GM21529 (cell line): ENCODE data around the gene AREL1.

Experiments
- ATAC-seq: cut with Tn5 transposase; IDR thresholded peaks from one replicate; pipeline ENCODE4 v1.9.1; 2021; ENCODE audit not compliant: unreplicated experiment

AREL1 gene

GRCh38 chr14:74612350-74613021, 100.4 kb downstream of the AREL1 start:
- ATAC-seq: peak; percentile 72

- no peak for ATAC-seq
These were observed 101.1 kb downstream of the AREL1 start, which contains the start of gene LTBP2 for GRCh38 chr14:74611650-74612349. LTBP2 (minus strand) TSS chr14:74612237; CDS start chr14:74611944, 293 bp downstream.
